Tibial nerve (tissue), 4 donors: ENCODE measurements around the gene ZKSCAN7. TPM values are rescaled to one million over a fixed set of nuclear protein-coding genes. Genes with fewer than 3 reads are reported as not detected.
"Not testable (repeated sequence)": the region's sequence is repeated elsewhere in the genome, so short reads cannot be mapped to it uniquely, and the experiment has no call there.

Experiments
- DNase-seq, 2 donors: peaks; one replicate each; pipeline ENCODE4 v3.0.0-alpha.2; 2019; ENCODE audit warnings: low spot score in 2 of 2
- H3K27ac ChIP-seq, 4 donors: fragments of 200-600 bp; sonication (generic) in 3 of 4; one replicate each; pipeline ENCODE4 v1.5.1; 2017 to 2019; ENCODE audit warnings: mild to moderate bottlenecking in 1 of 4
- H3K27me3 ChIP-seq, 2 donors: fragments of 200-600 bp; sonication (generic) in 1 of 2; one replicate each; pipeline versions ENCODE4 v1.5.1 to v1.6.0; 2017 to 2019
- H3K36me3 ChIP-seq, 3 donors: fragments of 200-600 bp; sonication (generic); one replicate each; pipeline ENCODE4 v1.5.1; 2018 to 2019
- H3K4me1 ChIP-seq, 4 donors: fragments of 200-600 bp; sonication (generic) in 3 of 4; one replicate each; pipeline ENCODE4 v1.5.1; 2017 to 2019
- H3K4me3 ChIP-seq, 4 donors: fragments of 200-600 bp; sonication (generic) in 3 of 4; one replicate each; pipeline ENCODE4 v1.5.1; 2017 to 2019; ENCODE audit warnings: mild to moderate bottlenecking in 1 of 4, moderate library complexity in 1 of 4
- H3K9me3 ChIP-seq, 4 donors: fragments of 200-600 bp; sonication (generic) in 3 of 4; one replicate each; pipeline ENCODE4 v1.5.1; 2017 to 2019
- CTCF ChIP-seq, 5 experiments: fragments of 200-600 bp in 3 of 5; fragments of 450-650 bp in 2 of 5; sonication (generic) in 3 of 5; IDR thresholded peaks; one replicate each; pipeline ENCODE4 v1.5.1; 2016 to 2019; ENCODE audit warnings: antibody characterized with exemption in 5 of 5, mild to moderate bottlenecking in 3 of 5, moderate library complexity in 2 of 5
- EP300 ChIP-seq, 2 donors: sonication (generic); formaldehyde crosslinking; IDR thresholded peaks; one replicate each; pipeline ENCODE4 v1.6.1; 2017; ENCODE audit warnings: antibody characterized with exemption in 2 of 2, mild to moderate bottlenecking in 1 of 2
- POLR2A ChIP-seq, 2 donors: fragments of 450-650 bp; IDR thresholded peaks; one replicate each; pipeline ENCODE4 v1.6.1; 2017; ENCODE audit warnings: antibody characterized with exemption in 2 of 2, mild to moderate bottlenecking in 2 of 2, moderate library complexity in 2 of 2
- WGBS, 2 donors: methylation state at CpG; one replicate each; pipeline ENCODE4 v1.1.5; 2018; 5-methylcytosine and 5-hydroxymethylcytosine counted together
- total RNA-seq, 4 donors: library from RNA; depleted of rRNA; stranded (reverse); fragments of >200 nt; gene quantifications; one replicate each; pipeline ENCODE4 v1.1.0, GENCODE V29; 2016

Gene ZKSCAN7
- total RNA-seq, 4 donors from 2014 or later: 6.5 to 11.1 (median 10.3) TPM

GRCh38 chr3:44522494-44522933, 32.5 kb upstream of the ZKSCAN7 start:
- WGBS, 2 donors: 27% methylated on average over 7 of the region's 7 CpGs
- no peak for TF ChIP-seq CTCF (IDR thresholded peaks at IDR 0.05)
- TF ChIP-seq EP300 (IDR thresholded peaks at IDR 0.05): no peak
- no peak for TF ChIP-seq POLR2A (IDR thresholded peaks at IDR 0.05)
- H3K9me3 ChIP-seq: no peaks in the 10 kb centered on the region
- H3K4me3 ChIP-seq: no peak overlapping the region
- no peaks in the 10 kb centered on the region for H3K4me1 ChIP-seq
- no peak overlapping the region for H3K27ac ChIP-seq
- H3K36me3 ChIP-seq: no peaks in the 10 kb centered on the region
- DNase-seq: no peak
- H3K27me3 ChIP-seq: peaks cover 0 to 21% of the 10 kb centered on the region in 2 donors

- no peaks in the 10 kb centered on the region for H3K4me1 ChIP-seq
- H3K27ac ChIP-seq: no peak overlapping the region
- WGBS, 2 donors: 78 to 80% methylated on average over 5 of the region's 5 CpGs
- peaks cover 0 to 21% of the 10 kb centered on the region in 2 donors for H3K27me3 ChIP-seq
- TF ChIP-seq POLR2A (IDR thresholded peaks at IDR 0.05) (no peak), CTCF (IDR thresholded peaks at IDR 0.05) (no peak), EP300 (IDR thresholded peaks at IDR 0.05) (no peak)
- H3K9me3 ChIP-seq: no peaks in the 10 kb centered on the region
- DNase-seq: no peak
- no peak overlapping the region for H3K4me3 ChIP-seq
- no peaks in the 10 kb centered on the region for H3K36me3 ChIP-seq
Measured at GRCh38 chr3:44525060-44525459, 29.9 kb upstream of the ZKSCAN7 start.

- no peak for DNase-seq
- no peak overlapping the region for H3K27ac ChIP-seq
- H3K9me3 ChIP-seq: peaks cover 0 to 5% (median 0%) of the 10 kb centered on the region in 4 donors
- no peaks in the 10 kb centered on the region for H3K4me1 ChIP-seq
- peaks cover 0 to 6% of the 10 kb centered on the region in 2 donors for H3K27me3 ChIP-seq
- no peaks in the 10 kb centered on the region for H3K36me3 ChIP-seq
- WGBS, 2 donors: 31% methylated on average over 1 of the region's 1 CpG
- no peak overlapping the region for H3K4me3 ChIP-seq
- TF ChIP-seq POLR2A (IDR thresholded peaks at IDR 0.05) (no peak), EP300 (IDR thresholded peaks at IDR 0.05) (no peak), CTCF (IDR thresholded peaks at IDR 0.05) (no peak)
Measured at GRCh38 chr3:44529927-44530326, 25.1 kb upstream of the ZKSCAN7 start.

- whole genome bisulfite sequencing, 2 donors: 61 to 66% methylated on average over 2 of the region's 2 CpGs
- Histone ChIP-seq H3K9me3 (peaks cover 0 to 5% (median 0%) of the 10 kb centered on the region in 4 donors), H3K27me3 (peaks cover 0 to under 1% of the 10 kb centered on the region in 2 donors), H3K36me3 (no peaks in the 10 kb centered on the region), H3K27ac (no peak overlapping the region), H3K4me1 (no peaks in the 10 kb centered on the region), H3K4me3 (no peak overlapping the region)
- no peak for DNase-seq
- TF ChIP-seq EP300 (IDR thresholded peaks at IDR 0.05) (no peak), CTCF (IDR thresholded peaks at IDR 0.05) (no peak), POLR2A (IDR thresholded peaks at IDR 0.05) (no peak)
Measured at GRCh38 chr3:44530911-44531310, 24.1 kb upstream of the ZKSCAN7 start.

GRCh38 chr3:44534659-44535058, 20.3 kb upstream of the ZKSCAN7 start:
- H3K36me3 ChIP-seq, H3K4me3 ChIP-seq, H3K27ac ChIP-seq, H3K9me3 ChIP-seq, DNase-seq, H3K4me1 ChIP-seq: not testable (repeated sequence)
- 22 to 23% methylated on average over 4 of the region's 4 CpGs for WGBS, 2 donors
- peaks cover 0 to 13% of the 10 kb centered on the region in 2 donors for H3K27me3 ChIP-seq

- Histone ChIP-seq H3K27me3 (peaks cover 0 to 20% of the 10 kb centered on the region in 2 donors), H3K9me3 (peaks cover 0 to 5% (median 0%) of the 10 kb centered on the region in 4 donors), H3K36me3 (no peaks in the 10 kb centered on the region), H3K27ac (no peak overlapping the region), H3K4me1 (no peaks in the 10 kb centered on the region), H3K4me3 (no peak overlapping the region)
- TF ChIP-seq CTCF (IDR thresholded peaks at IDR 0.05) (no peak), EP300 (IDR thresholded peaks at IDR 0.05) (no peak), POLR2A (IDR thresholded peaks at IDR 0.05) (no peak)
- 0 to 6% methylated on average over 1 of the region's 1 CpG for WGBS, 2 donors
- DNase-seq: no peak
Measured at GRCh38 chr3:44535364-44535763, 19.6 kb upstream of the ZKSCAN7 start.

- 68 to 92% methylated on average over 1 of the region's 1 CpG for WGBS, 2 donors
- not testable (repeated sequence) for H3K4me1 ChIP-seq, H3K27ac ChIP-seq, DNase-seq, H3K9me3 ChIP-seq, H3K4me3 ChIP-seq, H3K36me3 ChIP-seq
- H3K27me3 ChIP-seq: peaks cover 0 to 38% of the 10 kb centered on the region in 2 donors
Measured at GRCh38 chr3:44544811-44545210, 10.2 kb upstream of the ZKSCAN7 start.
